Neural cell (in vitro differentiated cells): ENCODE data around the gene RAD51B. TPM values are rescaled to one million over a fixed set of nuclear protein-coding genes. Genes with fewer than 3 reads are reported as not detected.

ENCODE experiments used
- H2AFZ ChIP-seq: fragments of 200-600, 300-800 bp; sonication (generic), shearing (Covaris generic); 2 replicates; pipeline ENCODE4 v1.6.0; 2014; ENCODE audit warnings: low read depth, mild to moderate bottlenecking, antibody characterized with exemption, low read length, moderate library complexity
- H3F3A ChIP-seq: fragments of 200-600 bp; shearing (Covaris generic); 2 replicates; pipeline ENCODE4 v1.6.1; 2016; ENCODE audit warnings: mild to moderate bottlenecking, moderate library complexity, mixed read lengths, antibody characterized with exemption, low read length; ENCODE audit not compliant: insufficient read depth, poor library complexity, severe bottlenecking
- H3K27ac ChIP-seq: fragments of 200-600, 300-800 bp; sonication (generic), shearing (Covaris generic); 2 replicates; pipeline ENCODE4 v1.5.1; 2014; ENCODE audit warnings: mild to moderate bottlenecking, low read length, moderate library complexity
- H3K27me3 ChIP-seq: fragments of 300-800, 200-600 bp; sonication (generic), shearing (Covaris generic); 2 replicates; pipeline ENCODE4 v1.6.0; 2014; ENCODE audit warnings: mild to moderate bottlenecking, low read depth, low read length, moderate library complexity; ENCODE audit not compliant: insufficient read depth
- H3K36me3 ChIP-seq: fragments of 300-800, 200-600 bp; sonication (generic), shearing (Covaris generic); 2 replicates; pipeline ENCODE4 v1.5.1; 2014; ENCODE audit warnings: mild to moderate bottlenecking, antibody characterized with exemption, low read length, moderate library complexity; ENCODE audit not compliant: insufficient read depth
- H3K4me2 ChIP-seq: fragments of 300-800, 200-600 bp; sonication (generic), shearing (Covaris generic); 2 replicates; pipeline ENCODE4 v1.6.0; 2014; ENCODE audit warnings: mild to moderate bottlenecking, low read length
- H3K4me3 ChIP-seq: fragments of 300-800, 200-600 bp; sonication (generic), shearing (Covaris generic); 2 replicates; pipeline ENCODE4 v1.5.1; 2014; ENCODE audit warnings: mild to moderate bottlenecking, low read length, moderate library complexity
- H3K79me2 ChIP-seq: fragments of 200-600 bp; shearing (Covaris generic); replicated peaks from 2 replicates; pipeline ENCODE4 v1.6.0; 2014; ENCODE audit warnings: mild to moderate bottlenecking, low read length, moderate library complexity; ENCODE audit not compliant: insufficient read depth
- H3K9ac ChIP-seq: fragments of 300-800, 200-600 bp; sonication (generic), shearing (Covaris generic); 2 replicates; pipeline ENCODE4 v1.6.1; 2016; ENCODE audit warnings: mild to moderate bottlenecking, low read length, mixed read lengths
- H3K9me2 ChIP-seq: fragments of 200-600 bp; shearing (Covaris generic); 2 replicates; pipeline ENCODE4 v1.6.1; 2016; ENCODE audit warnings: mild to moderate bottlenecking, low read length, mixed read lengths; ENCODE audit not compliant: insufficient read depth
- H3K9me3 ChIP-seq: fragments of 200-600, 300-800 bp; sonication (generic), shearing (Covaris generic); 2 replicates; pipeline ENCODE4 v1.6.1; 2016; ENCODE audit warnings: mild to moderate bottlenecking, mixed run types, low read length, moderate library complexity, mixed read lengths
- H4K20me1 ChIP-seq: fragments of 200-600 bp; shearing (Covaris generic); 2 replicates; pipeline ENCODE4 v1.6.1; 2016; ENCODE audit warnings: mild to moderate bottlenecking, mixed run types; ENCODE audit not compliant: insufficient read depth
- CTCF ChIP-seq: fragments of 450-650 bp; IDR thresholded peaks from 2 replicates; pipeline ENCODE4 v1.5.1; 2014; ENCODE audit warnings: antibody characterized with exemption, mild to moderate bottlenecking, moderate library complexity; ENCODE audit not compliant: poor library complexity, severe bottlenecking
- EP300 ChIP-seq: fragments of 450-650 bp; conservative IDR thresholded peaks from 2 replicates; pipeline ENCODE4 v1.6.1; 2014; ENCODE audit warnings: antibody characterized with exemption, mild to moderate bottlenecking, moderate library complexity; ENCODE audit not compliant: poor library complexity, severe bottlenecking
- EZH2 ChIP-seq: fragments of 200-600, 300-800 bp; shearing (Covaris generic), sonication (generic); IDR thresholded peaks from 2 replicates; pipeline ENCODE4 v1.6.1; 2014; ENCODE audit warnings: antibody characterized with exemption, low read length, borderline replicate concordance, mild to moderate bottlenecking; ENCODE audit not compliant: insufficient read depth, poor library complexity, severe bottlenecking
- MXI1 ChIP-seq: fragments of 450-650 bp; conservative IDR thresholded peaks from 2 replicates; pipeline ENCODE4 v1.6.1; 2014; ENCODE audit warnings: antibody characterized with exemption, mild to moderate bottlenecking; ENCODE audit not compliant: poor library complexity, severe bottlenecking
- POLR2AphosphoS5 ChIP-seq: IDR thresholded peaks from 2 replicates; pipeline ENCODE4 v1.6.1; 2012
- RAD21 ChIP-seq: fragments of 450-650 bp; conservative IDR thresholded peaks from 2 replicates; pipeline ENCODE4 v1.6.1; 2014; ENCODE audit warnings: antibody characterized with exemption, mild to moderate bottlenecking, moderate library complexity
- REST ChIP-seq: IDR thresholded peaks from 2 replicates; pipeline ENCODE4 v1.6.1; 2012; ENCODE audit warnings: borderline replicate concordance
- SMC3 ChIP-seq: fragments of 450-650 bp; conservative IDR thresholded peaks from 2 replicates; pipeline ENCODE4 v1.6.1; 2014; ENCODE audit warnings: antibody characterized with exemption, mild to moderate bottlenecking, moderate library complexity; ENCODE audit not compliant: poor library complexity
- TAF1 ChIP-seq: IDR thresholded peaks from 2 replicates; pipeline ENCODE4 v1.6.1; 2012; ENCODE audit warnings: low read depth
- polyA plus RNA-seq: library from polyadenylated mRNA; depleted of rRNA; stranded (reverse); fragments of >200 nt; gene quantifications from 2 replicates; pipeline ENCODE4 v1.2.3, GENCODE V29; 2014

RAD51B gene
- polyA plus RNA-seq, 1 donor from 2014 or later, result 3.1 TPM

DNA sequence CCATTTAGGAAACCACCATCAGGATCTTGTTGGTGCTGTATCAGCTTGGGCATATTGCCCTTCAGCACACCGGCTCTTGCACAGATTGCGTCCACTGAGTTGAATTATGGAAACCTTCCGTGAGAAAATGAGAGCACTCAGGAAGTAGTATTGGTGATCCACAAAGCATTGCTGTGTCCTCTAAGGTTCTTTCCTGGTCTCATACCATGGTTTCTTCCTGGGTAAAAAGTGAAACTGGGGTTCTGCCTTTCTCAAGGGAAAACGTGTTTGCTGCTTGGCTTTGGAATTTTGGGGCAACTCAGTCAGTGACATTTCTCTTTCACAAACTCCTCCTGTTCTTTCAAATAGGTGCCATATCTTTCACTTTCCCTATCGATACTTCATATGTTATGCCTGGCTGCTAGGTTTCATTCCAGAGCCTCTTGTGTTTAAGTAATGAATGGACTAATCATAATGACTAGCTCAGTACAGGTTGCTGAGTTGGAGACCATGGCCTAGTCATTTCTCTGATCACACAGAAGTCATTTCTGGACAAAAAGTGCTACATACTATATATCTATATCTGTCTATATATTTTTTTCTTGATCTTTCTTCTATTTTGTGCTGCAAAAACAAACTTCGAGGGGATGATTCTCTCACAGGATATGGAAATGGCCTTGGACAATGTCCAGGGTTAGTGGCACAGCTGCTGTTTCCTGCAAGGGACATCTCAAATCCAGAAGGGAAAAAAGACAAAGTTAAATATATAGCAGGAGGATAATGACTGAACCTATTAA, 549.9 kb downstream of the RAD51B start:
- no peak overlapping the region for H2AFZ ChIP-seq
- H3K4me2 ChIP-seq, result no peak overlapping the region
- H3K36me3 ChIP-seq, result no peaks in the 10 kb centered on the region
- H3F3A ChIP-seq, result no peaks in the 10 kb centered on the region
- no peak overlapping the region for H3K9ac ChIP-seq
- H3K27me3 ChIP-seq, result no peaks in the 10 kb centered on the region
- H3K9me2 ChIP-seq, result no peaks in the 10 kb centered on the region
- peaks cover 8% of the 10 kb centered on the region for H3K9me3 ChIP-seq
- H3K79me2 ChIP-seq, result no peaks in the 10 kb centered on the region
- H4K20me1 ChIP-seq, result no peaks in the 10 kb centered on the region
- H3K4me3 ChIP-seq, result no peak overlapping the region
- H3K27ac ChIP-seq, result no peak overlapping the region
- TF ChIP-seq MXI1 (no peak), POLR2AphosphoS5 (no peak), CTCF (no peak), REST (no peak), TAF1 (no peak), SMC3 (no peak), RAD21 (no peak), EZH2 (no peak), EP300 (no peak)

GRCh38 chr14:68370057-68370360, 550.4 kb downstream of the RAD51B start:
- Histone ChIP-seq H3K27me3 (no peaks in the 10 kb centered on the region), H3K9me3 (peaks cover 8% of the 10 kb centered on the region), H3K27ac (no peak overlapping the region), H3K4me2 (no peak overlapping the region), H3K4me3 (no peak overlapping the region), H3F3A (no peaks in the 10 kb centered on the region), H3K9ac (no peak overlapping the region), H2AFZ (no peak overlapping the region), H3K36me3 (no peaks in the 10 kb centered on the region), H3K9me2 (no peaks in the 10 kb centered on the region), H3K79me2 (no peaks in the 10 kb centered on the region), H4K20me1 (no peaks in the 10 kb centered on the region)
- no peak for TF ChIP-seq RAD21
- TF ChIP-seq EZH2, result no peak
- no peak for TF ChIP-seq EP300
- no peak for TF ChIP-seq TAF1
- no peak for TF ChIP-seq POLR2AphosphoS5
- no peak for TF ChIP-seq REST
- no peak for TF ChIP-seq MXI1
- TF ChIP-seq SMC3, result no peak
- no peak for TF ChIP-seq CTCF
